HG03460 (cell line): ENCODE results near the gene PTPN11.

Source experiments
- ATAC-seq: cut with Tn5 transposase; IDR thresholded peaks from one replicate; pipeline ENCODE4 v1.9.1; 2021; ENCODE audit not compliant: unreplicated experiment

The PTPN11 gene

DNA sequence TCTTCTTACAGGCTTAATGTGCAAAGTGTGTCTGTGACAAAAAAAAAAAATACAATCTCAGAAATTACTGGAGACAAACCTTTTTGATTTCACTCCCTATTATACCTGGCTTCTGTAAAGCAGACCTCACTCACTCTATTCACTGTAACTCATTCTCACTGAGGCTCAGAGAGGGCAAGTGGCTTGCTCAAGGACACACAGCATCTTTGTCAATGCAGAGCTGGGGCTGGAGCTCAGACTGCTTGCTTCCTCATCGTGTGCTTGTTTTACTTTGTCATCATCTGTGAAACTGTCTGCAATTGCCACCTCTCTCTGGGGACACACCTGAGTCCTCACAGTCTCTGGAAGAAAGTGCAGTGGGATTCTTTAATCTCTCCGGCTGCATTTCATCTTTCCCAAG, 120.0 kb downstream of the PTPN11 start:
- no peak for ATAC-seq

DNA sequence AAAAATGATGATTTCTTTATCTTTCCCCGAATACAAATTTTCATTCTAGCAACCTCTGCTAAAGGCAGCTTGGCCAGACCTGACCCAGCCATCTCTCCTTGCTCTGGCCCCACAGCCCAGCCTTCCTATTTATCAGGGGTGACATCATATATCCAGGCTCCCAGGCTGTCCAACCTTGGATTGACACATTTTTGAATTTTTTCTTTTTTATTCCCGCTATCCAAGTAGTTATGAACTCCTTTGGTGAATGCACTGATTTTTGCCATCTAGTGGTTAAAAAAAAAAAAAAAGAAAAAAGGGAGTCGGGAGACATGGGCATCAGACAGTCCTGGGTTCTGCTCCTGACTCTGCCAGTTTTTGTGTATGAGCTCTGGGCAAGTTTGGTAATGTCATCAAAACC, 120.5 kb downstream of the PTPN11 start:
- no peak for ATAC-seq

DNA sequence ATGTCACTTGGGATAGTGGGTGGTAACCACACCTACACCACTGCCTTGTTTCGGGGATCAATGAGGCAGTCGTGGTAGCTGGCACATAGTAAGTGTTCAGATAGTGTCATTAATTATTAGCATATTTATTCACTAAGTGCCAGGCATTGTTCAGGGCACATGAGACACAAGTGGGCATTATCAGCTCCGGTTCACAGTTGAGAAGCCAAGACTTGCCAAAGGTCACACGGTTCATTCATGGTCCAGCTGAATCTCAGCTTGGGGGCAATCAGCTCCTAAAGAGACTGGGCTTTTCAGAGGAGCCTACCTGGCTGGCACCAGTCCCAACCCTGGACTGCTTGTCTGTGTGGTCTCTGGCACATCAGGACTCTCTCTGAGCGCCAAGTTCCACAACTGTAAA, 121.3 kb downstream of the PTPN11 start:
- no peak for ATAC-seq

DNA sequence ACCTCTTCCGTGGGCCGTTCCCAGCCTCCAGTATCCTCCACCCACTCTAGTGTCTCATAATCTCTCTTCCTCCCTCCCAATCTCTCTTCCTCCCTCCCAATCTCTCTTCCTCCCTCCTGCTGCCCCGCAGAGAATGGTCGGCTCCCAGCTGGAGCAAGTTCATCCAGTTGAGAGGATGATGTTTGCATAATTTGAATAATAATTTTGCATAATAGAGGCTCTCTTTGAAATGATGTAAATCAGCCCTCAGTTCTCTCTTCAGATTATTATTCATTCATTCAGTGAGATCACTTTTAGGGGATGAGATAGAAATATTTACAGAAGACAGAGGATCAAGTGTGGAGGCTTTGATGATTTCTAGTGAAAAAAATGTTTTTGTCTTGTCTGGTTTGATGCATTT, 125.0 kb downstream of the PTPN11 start:
- no peak for ATAC-seq

DNA sequence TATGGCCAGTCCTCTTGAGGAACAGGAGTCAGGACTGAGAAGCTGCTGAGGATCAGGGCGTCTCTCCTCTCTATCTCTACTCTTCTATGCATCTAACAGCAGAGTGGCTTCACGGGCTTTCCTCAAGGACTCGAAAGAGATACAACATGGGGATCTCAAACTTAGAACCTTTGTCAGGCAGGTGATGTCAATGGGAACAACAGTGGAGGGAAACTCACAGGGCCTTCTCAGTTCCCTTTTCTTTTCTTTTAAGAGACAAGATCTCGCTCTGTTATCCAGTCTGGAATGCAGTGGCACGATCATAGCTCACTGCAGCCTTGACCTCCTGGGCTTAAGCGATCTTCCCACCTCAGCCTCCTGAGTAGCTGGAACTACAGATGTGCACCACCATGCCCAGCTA, 127.6 kb downstream of the PTPN11 start:
- ATAC-seq: no peak

- no peak for ATAC-seq
Observed at GRCh38 chr12:112546996-112547395, 128.2 kb downstream of the PTPN11 start.

DNA sequence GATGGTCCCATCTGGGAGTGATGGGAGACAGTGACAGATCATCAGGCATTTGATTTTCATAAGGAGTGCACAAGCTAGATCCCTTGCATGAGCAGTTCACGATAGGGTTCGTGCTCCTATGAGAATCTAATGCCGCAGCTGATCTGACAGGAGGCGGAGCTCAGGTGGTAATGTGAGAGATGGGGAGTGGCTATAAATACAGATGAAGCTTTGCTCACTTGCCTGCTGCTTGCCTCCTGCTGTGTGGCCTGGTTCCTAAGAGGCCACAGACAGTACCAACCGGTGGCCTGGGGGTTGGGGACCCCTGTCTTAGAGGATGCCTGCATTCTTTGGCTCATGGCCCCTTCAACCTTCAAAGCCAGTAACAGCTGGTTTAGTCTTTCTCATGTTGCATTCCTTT, 130.3 kb downstream of the PTPN11 start:
- no peak for ATAC-seq

- no peak for ATAC-seq
Observed at GRCh38 chr12:112551681-112552080, 132.9 kb downstream of the PTPN11 start.

GRCh38 chr12:112555621-112556233, 137.0 kb downstream of the PTPN11 start:
- no peak for ATAC-seq

DNA sequence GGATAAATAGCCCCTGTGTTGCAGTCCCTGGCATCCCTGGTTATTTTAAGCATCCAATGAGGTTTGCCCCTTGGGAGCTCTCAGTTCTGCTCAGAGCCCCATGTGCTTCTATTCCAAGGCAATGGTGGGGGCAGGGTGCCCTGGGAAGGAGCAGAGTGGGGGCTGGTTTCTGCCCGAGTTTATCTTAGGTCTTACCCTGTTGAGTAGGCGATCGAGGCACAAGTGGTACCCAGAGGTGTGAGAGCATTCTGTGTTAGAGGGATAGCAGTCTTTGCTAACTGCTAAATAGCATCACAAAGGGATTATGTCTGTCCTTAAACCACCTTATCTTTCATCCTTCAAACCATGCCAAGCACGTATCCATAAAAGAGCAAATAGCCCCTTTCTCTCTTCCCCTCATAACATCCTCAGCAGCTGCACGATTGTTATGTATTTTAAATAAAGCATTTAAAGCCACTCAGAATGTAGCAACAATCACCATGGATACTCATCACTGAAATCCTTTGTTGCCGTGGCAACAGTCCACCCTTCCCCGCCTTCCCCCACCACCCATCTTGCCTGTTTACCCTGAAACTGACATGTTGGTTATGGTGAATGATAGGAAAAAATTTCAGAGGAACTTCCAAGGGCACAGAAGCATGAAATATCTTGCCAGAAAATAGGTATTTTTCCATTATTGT, 139.3 kb downstream of the PTPN11 start:
- ATAC-seq: no peak
